GM12874 (cell line): ENCODE measurements around the gene MIOX.

Experiments used
- TF ChIP-seq, protein P1 (sequence below): IDR thresholded peaks from 2 replicates; pipeline ENCODE4 v1.5.1; 2011; ENCODE audit warnings: low read depth, mild to moderate bottlenecking, control low read depth, low read length, moderate library complexity; ENCODE audit not compliant: insufficient read depth

Gene MIOX

DNA sequence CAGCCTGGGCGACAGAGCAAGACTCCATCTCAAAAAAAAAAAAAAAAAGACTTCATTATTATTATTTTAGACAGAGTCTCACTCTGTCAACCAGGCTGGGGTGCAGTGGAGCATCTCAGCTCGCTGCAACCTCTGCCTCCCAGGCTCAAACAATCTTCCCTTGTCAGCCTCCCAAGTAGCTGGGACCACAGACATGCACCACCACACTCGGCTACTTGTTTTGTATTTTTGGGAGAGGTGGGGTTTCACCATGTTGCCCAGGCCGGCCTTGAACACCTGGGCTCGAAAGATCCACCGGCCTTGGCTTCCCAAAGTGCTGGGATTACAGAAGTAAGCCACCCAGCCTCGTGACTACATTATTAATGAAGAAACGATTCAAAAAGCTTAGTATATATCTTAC, 48.5 kb downstream of the MIOX start:
- TF ChIP-seq, protein P1, sequence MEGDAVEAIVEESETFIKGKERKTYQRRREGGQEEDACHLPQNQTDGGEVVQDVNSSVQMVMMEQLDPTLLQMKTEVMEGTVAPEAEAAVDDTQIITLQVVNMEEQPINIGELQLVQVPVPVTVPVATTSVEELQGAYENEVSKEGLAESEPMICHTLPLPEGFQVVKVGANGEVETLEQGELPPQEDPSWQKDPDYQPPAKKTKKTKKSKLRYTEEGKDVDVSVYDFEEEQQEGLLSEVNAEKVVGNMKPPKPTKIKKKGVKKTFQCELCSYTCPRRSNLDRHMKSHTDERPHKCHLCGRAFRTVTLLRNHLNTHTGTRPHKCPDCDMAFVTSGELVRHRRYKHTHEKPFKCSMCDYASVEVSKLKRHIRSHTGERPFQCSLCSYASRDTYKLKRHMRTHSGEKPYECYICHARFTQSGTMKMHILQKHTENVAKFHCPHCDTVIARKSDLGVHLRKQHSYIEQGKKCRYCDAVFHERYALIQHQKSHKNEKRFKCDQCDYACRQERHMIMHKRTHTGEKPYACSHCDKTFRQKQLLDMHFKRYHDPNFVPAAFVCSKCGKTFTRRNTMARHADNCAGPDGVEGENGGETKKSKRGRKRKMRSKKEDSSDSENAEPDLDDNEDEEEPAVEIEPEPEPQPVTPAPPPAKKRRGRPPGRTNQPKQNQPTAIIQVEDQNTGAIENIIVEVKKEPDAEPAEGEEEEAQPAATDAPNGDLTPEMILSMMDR = no peak

DNA sequence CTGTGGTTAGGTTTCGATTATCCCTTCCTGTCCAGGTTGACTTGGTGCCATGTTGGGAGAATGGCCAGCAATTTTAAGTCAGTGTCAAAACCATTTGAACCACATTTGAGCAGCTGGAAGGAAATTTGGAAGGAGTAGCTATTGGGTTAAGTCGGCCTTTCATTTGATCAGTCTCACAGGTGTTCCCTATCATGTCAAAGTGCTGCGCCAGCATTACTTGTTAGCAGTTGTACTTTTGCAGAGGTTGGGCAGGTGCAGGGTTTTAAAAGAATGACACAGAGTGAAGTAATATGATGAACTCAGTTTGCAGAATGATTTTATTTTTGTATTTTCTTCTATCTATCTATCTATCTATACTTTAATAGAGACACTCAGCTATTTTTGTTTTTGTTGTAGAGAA, 49.6 kb downstream of the MIOX start:
- TF ChIP-seq, protein P1 = no peak

DNA sequence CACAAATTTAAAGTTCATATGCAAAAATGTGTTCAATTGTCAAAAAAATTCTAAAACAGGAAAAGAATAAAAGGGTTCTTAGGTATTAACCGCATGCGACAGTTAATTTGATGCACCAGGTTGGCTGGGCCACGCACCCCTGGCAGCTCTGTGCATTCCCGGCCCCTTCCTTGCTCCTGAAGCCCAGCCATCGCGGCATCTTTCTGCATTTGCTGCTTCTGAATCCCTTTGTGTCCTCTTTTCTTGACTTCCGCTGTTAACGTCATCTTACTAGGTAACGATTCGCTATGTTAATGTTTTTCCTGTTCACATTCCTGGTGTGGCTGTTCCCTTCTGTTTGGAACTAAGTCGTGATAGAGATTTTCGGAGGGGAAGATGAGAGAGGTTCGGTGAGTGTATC, 51.1 kb downstream of the MIOX start:
- TF ChIP-seq, protein P1 = no peak
